Ascending aorta (tissue), 2 donors: ENCODE measurements around the gene EIF4G3. TPM values are rescaled to one million over a fixed set of nuclear protein-coding genes. Genes with fewer than 3 reads are reported as not detected.

ENCODE experiments used
- DNase-seq, 2 donors: peaks; one replicate each; pipeline ENCODE4 v3.0.0-alpha.2; 2019; ENCODE audit warnings: low spot score in 2 of 2
- H3K27ac ChIP-seq, 2 donors: fragments of 200-600 bp; sonication (generic); one replicate each; pipeline ENCODE4 v1.5.1; 2016 to 2017; ENCODE audit warnings: mild to moderate bottlenecking in 1 of 2
- H3K27me3 ChIP-seq: fragments of 200-600 bp; sonication (generic); one replicate; pipeline ENCODE4 v1.5.1; 2017
- H3K36me3 ChIP-seq, 2 donors: fragments of 200-600 bp; sonication (generic); one replicate each; pipeline ENCODE4 v1.5.1; 2016
- H3K4me1 ChIP-seq, 2 donors: fragments of 200-600 bp; sonication (generic); one replicate each; pipeline ENCODE4 v1.5.1; 2016 to 2017; ENCODE audit warnings: mild to moderate bottlenecking in 1 of 2
- H3K4me3 ChIP-seq, 2 donors: fragments of 200-600 bp; sonication (generic); one replicate each; pipeline ENCODE4 v1.5.1; 2016 to 2017; ENCODE audit warnings: mild to moderate bottlenecking in 1 of 2
- H3K9me3 ChIP-seq, 2 donors: fragments of 200-600 bp; sonication (generic); one replicate each; pipeline ENCODE4 v1.5.1; 2016
- intact Hi-C: fragments of 100-400 bp; cut with DNase I; formaldehyde crosslinking; loops from one replicate; pipeline ENCODE4 v1.15.1; 2023
- total RNA-seq: library from RNA; depleted of rRNA; stranded (reverse); fragments of >200 nt; gene quantifications from one replicate; pipeline ENCODE4 v1.1.0, GENCODE V29; 2016
- TF ChIP-seq, protein P1 (sequence below), 3 experiments: fragments of 200-600 bp in 2 of 3; fragments of 450-650 bp in 1 of 3; sonication (generic) in 2 of 3; IDR thresholded peaks; one replicate each; pipeline ENCODE4 v1.5.1; 2016 to 2019; ENCODE audit warnings: antibody characterized with exemption in 3 of 3, mild to moderate bottlenecking in 1 of 3, moderate library complexity in 1 of 3

The EIF4G3 gene
- total RNA-seq, 1 donor from 2014 or later = 33.7 TPM

- Histone ChIP-seq H3K9me3 (no peaks in the 10 kb centered on the region), H3K36me3 (no peaks in the 10 kb centered on the region), H3K27ac (no peak overlapping the region), H3K4me3 (no peak overlapping the region), H3K4me1 (peaks cover 3 to 10% of the 10 kb centered on the region in 2 donors), H3K27me3 (no peaks in the 10 kb centered on the region)
- TF ChIP-seq, protein P1, sequence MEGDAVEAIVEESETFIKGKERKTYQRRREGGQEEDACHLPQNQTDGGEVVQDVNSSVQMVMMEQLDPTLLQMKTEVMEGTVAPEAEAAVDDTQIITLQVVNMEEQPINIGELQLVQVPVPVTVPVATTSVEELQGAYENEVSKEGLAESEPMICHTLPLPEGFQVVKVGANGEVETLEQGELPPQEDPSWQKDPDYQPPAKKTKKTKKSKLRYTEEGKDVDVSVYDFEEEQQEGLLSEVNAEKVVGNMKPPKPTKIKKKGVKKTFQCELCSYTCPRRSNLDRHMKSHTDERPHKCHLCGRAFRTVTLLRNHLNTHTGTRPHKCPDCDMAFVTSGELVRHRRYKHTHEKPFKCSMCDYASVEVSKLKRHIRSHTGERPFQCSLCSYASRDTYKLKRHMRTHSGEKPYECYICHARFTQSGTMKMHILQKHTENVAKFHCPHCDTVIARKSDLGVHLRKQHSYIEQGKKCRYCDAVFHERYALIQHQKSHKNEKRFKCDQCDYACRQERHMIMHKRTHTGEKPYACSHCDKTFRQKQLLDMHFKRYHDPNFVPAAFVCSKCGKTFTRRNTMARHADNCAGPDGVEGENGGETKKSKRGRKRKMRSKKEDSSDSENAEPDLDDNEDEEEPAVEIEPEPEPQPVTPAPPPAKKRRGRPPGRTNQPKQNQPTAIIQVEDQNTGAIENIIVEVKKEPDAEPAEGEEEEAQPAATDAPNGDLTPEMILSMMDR (IDR thresholded peaks at IDR 0.05) = no peak
- intact Hi-C loops = no loop called here
- DNase-seq = no peak
Measured at GRCh38 chr1:21153388-21153787, 23.3 kb downstream of the EIF4G3 start.

DNA sequence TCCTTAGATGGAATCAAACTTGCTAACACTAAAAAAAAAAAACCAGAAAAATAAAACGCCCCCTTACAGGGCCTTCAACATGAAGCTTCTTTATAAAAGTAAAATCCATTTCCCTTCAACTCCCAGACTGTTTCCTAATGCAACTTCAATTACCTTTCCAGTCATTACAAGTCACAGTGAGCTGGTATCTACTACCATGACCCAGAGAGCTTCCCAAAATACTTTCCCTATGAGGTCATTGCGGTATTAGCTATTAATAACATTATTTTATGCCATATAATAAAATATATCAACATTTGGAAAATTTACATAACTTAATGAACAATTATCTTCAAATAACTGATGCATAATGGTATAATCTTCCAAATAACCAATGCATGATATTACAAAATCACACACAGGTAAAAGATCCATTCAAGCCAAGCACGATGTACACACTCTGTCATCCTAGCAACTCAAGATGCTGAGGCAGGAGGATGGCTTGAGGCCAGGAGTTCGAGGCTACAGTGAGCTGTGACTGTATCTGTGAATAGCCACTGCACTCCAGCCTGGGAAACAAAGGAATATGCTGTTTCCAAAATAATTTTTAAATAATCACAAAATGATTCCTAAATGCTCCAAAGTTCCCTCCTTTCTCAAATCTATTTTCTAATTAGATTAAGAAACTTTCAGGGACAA is 24.1 kb downstream of the EIF4G3 start:
- TF ChIP-seq, protein P1 (IDR thresholded peaks at IDR 0.05) = no peak
- no peak for DNase-seq
- peaks cover 3 to 10% of the 10 kb centered on the region in 2 donors for H3K4me1 ChIP-seq

GRCh38 chr1:21149855-21150432 is 26.8 kb downstream of the EIF4G3 start:
- H3K27ac ChIP-seq = peak overlapping the region; percentile 15 to 43
- DNase-seq = no peak
- H3K27me3 ChIP-seq = no peaks in the 10 kb centered on the region
- H3K9me3 ChIP-seq = no peaks in the 10 kb centered on the region
- intact Hi-C loops = no loop called here
- H3K36me3 ChIP-seq = peaks cover 0 to 3% of the 10 kb centered on the region in 2 donors
- H3K4me3 ChIP-seq = no peak overlapping the region
- peaks cover 3 to 10% of the 10 kb centered on the region in 2 donors for H3K4me1 ChIP-seq
- TF ChIP-seq, protein P1 (IDR thresholded peaks at IDR 0.05) = no peak

More for the DNA sequence above, 24.1 kb downstream of the EIF4G3 start:
- no peak overlapping the region for H3K27ac ChIP-seq
- no peaks in the 10 kb centered on the region for H3K9me3 ChIP-seq
- peaks cover 0 to 3% of the 10 kb centered on the region in 2 donors for H3K36me3 ChIP-seq
- intact Hi-C loops = no loop called here
- no peaks in the 10 kb centered on the region for H3K27me3 ChIP-seq
- no peak overlapping the region for H3K4me3 ChIP-seq

DNA sequence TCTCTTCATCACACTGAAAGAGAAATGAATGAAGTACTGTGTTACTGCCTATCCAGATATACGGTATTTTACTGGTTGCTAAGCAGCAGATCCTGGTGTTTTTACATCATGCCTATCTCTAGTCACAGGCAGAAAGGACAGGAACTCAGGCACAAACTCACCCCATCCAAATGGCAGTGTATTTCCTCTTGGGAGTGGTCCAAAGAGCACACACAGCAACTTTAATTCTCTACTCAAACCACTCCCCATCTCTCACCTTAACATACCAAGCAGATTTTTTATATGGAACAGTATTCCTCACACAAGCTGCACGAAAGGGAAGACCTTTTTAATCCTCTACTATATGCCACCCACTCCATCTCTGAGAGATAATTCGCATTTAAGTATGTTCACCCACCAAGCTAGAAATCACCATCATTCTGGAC is 27.3 kb downstream of the EIF4G3 start:
- intact Hi-C loops = no loop called here
- Histone ChIP-seq H3K27me3 (no peaks in the 10 kb centered on the region), H3K27ac (peak overlapping the region; percentile 15 to 43), H3K4me3 (no peak overlapping the region), H3K9me3 (no peaks in the 10 kb centered on the region), H3K4me1 (peaks cover 3 to 10% of the 10 kb centered on the region in 2 donors), H3K36me3 (peaks cover 0 to 3% of the 10 kb centered on the region in 2 donors)
- no peak for DNase-seq
- TF ChIP-seq, protein P1 (IDR thresholded peaks at IDR 0.05) = no peak

DNA sequence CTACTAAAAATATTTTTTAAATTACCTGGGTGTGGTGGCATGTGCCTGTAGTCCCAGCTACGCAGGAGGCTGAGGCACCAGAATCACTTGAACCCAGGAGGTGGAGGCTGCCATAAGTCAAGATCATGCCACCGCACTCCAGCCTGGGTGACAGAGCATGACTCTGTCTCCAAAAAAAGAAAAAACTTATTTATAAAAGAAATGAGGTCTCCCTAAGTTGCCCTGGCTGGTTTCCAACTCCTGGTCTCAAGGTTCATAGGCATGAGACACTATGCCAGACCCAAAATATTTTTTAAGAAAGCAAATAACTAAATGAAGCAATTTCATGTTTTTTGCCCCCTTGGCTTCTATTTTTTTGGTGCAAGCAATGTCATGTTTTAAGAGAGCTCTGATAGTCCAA is 32.9 kb downstream of the EIF4G3 start:
- Histone ChIP-seq H3K36me3 (peaks cover 0 to 3% of the 10 kb centered on the region in 2 donors), H3K27me3 (no peaks in the 10 kb centered on the region), H3K4me1 (no peaks in the 10 kb centered on the region), H3K4me3 (no peak overlapping the region), H3K9me3 (no peaks in the 10 kb centered on the region), H3K27ac (no peak overlapping the region)
- intact Hi-C loops = no loop called here
- TF ChIP-seq, protein P1 (IDR thresholded peaks at IDR 0.05) = no peak
- DNase-seq = no peak
